Endothelial cell of umbilical vein (primary cell): Measurements from ENCODE around the gene TMIGD3.

Source experiments
- JUN ChIP-seq: IDR thresholded peaks from 2 replicates; pipeline ENCODE4 v1.6.1; 2011; ENCODE audit warnings: borderline replicate concordance, low read depth; ENCODE audit not compliant: insufficient read length, insufficient read depth
- POLR2A ChIP-seq: IDR thresholded peaks from 2 replicates; pipeline ENCODE4 v1.6.1; 2012; ENCODE audit warnings: low read depth, mild to moderate bottlenecking, control low read depth, low read length
- TF ChIP-seq, protein P1 (sequence below), 2 donors: IDR thresholded peaks; 1 replicate in 1 of 2; 2 replicates in 1 of 2; pipeline ENCODE4 v1.5.1; 2011; ENCODE audit warnings: low read length in 2 of 2, mild to moderate bottlenecking in 2 of 2, moderate library complexity in 2 of 2, control low read depth in 1 of 2, inconsistent platforms in 1 of 2, low read depth in 1 of 2; ENCODE audit not compliant: insufficient read depth in 1 of 2; ENCODE audit errors: extremely low read depth in 1 of 2

DNA sequence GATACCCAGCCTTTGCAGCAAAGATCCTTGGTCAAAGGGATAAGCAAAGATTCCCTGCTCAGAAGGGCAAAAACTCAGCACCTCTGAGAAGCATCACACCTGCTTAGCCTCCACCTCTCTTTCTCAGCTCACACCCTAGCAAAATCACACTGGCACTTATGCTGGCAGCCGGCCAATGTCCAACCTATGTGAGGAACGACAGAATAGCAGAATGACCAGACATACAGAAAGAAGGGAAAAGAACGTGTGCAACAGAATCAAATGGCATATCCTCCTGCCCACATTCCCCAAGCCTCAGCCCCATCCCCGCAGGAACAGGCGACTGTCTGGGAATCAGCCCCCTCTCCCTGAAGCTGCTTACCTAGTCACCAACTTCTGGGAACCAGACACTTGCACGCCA is 664 bp upstream of the TMIGD3 start:
- TF ChIP-seq, protein P1, sequence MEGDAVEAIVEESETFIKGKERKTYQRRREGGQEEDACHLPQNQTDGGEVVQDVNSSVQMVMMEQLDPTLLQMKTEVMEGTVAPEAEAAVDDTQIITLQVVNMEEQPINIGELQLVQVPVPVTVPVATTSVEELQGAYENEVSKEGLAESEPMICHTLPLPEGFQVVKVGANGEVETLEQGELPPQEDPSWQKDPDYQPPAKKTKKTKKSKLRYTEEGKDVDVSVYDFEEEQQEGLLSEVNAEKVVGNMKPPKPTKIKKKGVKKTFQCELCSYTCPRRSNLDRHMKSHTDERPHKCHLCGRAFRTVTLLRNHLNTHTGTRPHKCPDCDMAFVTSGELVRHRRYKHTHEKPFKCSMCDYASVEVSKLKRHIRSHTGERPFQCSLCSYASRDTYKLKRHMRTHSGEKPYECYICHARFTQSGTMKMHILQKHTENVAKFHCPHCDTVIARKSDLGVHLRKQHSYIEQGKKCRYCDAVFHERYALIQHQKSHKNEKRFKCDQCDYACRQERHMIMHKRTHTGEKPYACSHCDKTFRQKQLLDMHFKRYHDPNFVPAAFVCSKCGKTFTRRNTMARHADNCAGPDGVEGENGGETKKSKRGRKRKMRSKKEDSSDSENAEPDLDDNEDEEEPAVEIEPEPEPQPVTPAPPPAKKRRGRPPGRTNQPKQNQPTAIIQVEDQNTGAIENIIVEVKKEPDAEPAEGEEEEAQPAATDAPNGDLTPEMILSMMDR (IDR thresholded peaks at IDR 0.05; ENCODE audit: extremely low read depth in 1 of 2, insufficient read depth in 1 of 2, low read depth in 1 of 2, low read length in 2 of 2), result no peak
- TF ChIP-seq JUN (no peak), POLR2A (no peak)
